Stimulated activated CD4-positive, alpha-beta T cell treated with anti-CD3 and anti-CD28 coated beads, Interleukin-1b, Interleukin-23, amount 100 ng/mL, for 4 hours (primary cell): ENCODE data around the gene MGAM2.

ENCODE experiments used
- DNase-seq, 2 donors: peaks; one replicate each; pipeline ENCODE4 v3.0.0-alpha.2; 2020; ENCODE audit warnings: low read depth in 2 of 2

The MGAM2 gene

GRCh38 chr7:142120524-142120923, 9.0 kb downstream of the MGAM2 start:
- no peak for DNase-seq

DNA sequence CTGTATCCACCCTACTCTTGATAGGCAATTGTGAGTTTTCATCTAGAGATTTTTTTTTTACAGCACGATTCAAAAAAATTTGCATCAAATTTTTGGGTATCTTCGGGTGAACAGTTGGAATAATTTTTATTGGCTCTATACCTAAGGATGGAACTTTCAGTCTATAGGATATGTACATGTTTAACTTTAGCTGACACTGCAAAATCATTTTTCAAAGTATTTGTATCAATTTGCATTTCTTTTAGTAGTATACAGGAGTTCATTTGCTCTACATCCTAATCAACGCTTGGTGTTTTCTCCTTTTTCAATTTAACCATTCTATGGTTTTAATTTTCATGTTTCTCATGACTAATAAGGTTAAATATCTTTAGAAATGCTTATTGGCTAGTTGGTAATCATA, 11.7 kb downstream of the MGAM2 start:
- DNase-seq = no peak

DNA sequence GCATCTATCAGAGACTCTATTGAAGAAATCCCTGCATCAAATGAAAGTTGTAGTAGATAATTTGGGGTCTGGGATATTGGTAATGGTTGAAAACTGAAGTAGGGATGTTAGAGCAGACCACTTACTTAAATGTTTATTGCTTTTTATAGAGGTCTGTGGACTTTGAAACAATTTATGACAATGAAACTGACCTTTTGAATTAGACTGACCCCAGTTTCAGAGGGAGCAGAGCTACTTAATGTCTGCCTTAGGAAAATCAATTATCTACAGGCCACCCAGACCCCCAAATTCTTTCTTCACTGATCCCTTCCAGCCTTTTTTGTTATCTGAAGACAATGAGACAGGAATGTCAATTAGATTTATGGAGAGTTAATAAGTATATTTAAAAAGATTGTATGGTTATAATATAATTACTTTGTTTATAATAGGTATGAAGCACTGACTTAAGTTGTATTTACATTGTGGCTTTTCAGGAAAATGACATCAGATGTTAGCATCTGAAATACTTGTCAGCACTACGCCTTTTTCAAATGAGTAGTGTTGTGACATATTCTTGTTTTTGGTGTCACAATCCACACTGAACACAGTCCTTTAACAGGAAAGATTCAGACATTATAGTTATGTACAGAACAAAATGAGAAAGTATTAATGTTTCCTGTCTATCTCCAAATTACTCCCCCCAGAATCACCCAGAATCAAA, 13.9 kb downstream of the MGAM2 start:
- DNase-seq = no peak

DNA sequence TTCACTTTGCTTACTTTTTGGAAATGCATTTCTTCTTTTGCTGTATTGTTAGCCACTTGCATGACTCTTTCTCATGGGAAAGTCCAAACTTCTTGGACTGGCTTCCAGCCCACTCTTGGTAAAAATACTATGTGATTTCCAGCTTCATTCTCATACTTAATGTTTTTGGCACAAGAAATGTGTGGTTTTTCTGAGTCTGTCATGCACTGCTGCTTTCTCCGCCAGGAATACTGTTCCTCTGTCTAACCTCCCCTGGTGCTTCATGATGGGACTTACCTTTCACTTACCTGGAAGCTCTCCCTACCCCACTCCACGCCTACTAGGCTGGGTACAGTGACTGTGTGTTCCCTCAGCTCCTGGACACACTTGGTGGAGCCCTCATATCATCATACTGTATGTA, 18.7 kb downstream of the MGAM2 start:
- DNase-seq = no peak

DNA sequence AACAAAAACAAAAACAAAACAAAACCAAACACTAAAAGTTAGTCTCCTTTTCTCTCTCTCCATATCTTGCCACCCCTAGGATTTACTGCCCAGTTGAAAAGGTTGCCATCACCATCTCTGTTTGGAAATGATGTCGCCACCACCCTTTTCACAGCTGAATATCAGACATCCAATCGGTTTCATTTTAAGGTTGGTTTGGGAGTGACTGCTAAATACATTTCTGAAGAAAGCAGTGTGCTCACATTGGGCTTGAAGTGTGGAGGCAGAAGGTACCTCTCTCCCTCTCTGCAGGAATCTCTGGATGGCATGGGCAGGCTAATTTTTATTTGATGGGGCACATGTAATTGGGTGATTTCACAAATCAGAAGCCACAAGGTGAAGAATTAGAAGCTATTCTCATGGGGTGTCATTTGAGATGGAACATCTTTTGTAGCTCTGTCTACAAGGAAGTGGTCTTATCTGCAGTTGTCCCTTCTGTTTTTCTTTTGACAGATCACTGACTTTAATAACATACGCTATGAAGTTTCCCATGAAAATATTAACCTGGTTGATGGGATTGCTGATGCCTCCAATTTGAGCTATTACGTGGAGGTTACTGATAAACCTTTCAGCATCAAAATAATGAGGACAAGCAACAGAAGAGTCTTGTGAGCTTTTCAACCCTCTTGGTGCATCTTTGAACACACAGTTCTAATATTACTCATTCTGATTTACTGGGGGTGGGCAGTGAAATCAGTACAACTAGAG, 20.1 kb downstream of the MGAM2 start:
- no peak for DNase-seq

GRCh38 chr7:142133731-142134148, 22.2 kb downstream of the MGAM2 start:
- DNase-seq = no peak

GRCh38 chr7:142134909-142135308, 23.4 kb downstream of the MGAM2 start:
- DNase-seq = no peak

GRCh38 chr7:142138996-142139395, 27.5 kb downstream of the MGAM2 start:
- DNase-seq = no peak

GRCh38 chr7:142139597-142140400, 28.3 kb downstream of the MGAM2 start:
- no peak for DNase-seq

DNA sequence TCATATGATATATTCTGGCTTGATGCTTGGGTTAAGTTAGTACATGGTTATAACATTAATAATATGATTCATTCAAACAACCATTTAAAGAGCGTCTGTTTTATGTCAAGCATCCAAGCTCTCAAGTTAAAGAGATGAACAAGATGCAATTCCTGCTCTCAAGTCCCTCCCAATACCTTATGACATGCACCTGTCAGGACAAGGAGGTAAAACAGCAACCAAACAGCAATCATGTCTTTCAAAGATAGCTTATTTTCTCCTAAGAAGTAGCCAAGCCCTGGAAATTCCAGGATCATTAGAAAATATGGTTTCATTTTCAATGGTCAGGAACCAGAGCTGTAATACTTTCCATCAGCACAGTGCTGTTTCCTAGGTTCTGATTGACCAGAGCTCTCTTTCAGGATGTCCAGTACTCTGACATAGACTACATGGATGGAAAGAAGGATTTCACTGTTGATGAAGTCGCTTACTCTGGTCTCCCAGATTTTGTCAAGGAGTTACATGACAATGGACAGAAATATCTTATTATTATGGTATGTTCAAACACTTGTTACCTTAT, 29.0 kb downstream of the MGAM2 start:
- no peak for DNase-seq

DNA sequence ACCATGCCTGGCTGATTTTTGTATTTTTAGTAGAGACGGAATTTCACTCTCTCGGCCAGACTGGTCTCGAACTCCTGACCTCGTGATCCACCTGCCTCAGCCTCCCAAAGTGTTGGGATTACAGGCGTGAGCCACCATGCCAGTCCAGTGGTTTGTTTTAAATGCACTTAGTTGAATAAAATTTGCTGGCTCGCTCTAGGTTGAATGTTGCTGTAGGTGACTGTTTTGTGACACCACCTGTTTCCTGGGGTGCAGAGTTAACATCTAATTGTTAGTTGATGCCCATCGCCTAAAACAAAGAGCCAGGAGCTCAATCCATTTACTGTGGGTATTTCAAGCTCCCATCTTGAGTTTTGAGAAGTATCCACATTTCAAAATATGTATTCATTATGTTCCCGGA, 31.2 kb downstream of the MGAM2 start:
- DNase-seq = no peak

GRCh38 chr7:142146124-142146523, 34.6 kb downstream of the MGAM2 start:
- DNase-seq = no peak

- DNase-seq = no peak
Observed at GRCh38 chr7:142150356-142150755, 38.8 kb downstream of the MGAM2 start.

- DNase-seq = no peak
Observed at GRCh38 chr7:142150869-142151268, 39.4 kb downstream of the MGAM2 start.

DNA sequence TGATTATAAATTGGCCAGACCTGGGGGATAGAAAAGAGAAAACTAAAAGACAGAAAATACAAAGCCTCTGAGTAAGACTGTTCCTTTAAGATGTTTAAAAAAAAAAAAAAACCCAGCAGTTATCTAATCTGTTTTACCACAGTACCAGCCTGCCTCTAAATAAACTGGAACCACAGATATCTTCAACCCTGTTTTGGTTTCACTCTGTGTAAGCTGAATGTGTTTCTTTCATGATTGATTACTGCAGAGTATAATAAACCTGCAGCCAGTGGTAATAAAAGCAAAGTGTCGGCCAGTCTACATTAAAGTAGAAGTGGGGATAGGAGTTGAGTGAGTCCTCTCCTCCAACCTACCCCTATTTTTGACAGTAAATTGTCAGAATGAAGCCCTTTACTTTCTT, 40.6 kb downstream of the MGAM2 start:
- DNase-seq = no peak

- DNase-seq = no peak
Observed at GRCh38 chr7:142153400-142153799, 41.9 kb downstream of the MGAM2 start.

- no peak for DNase-seq
Observed at GRCh38 chr7:142158736-142159496, 47.4 kb downstream of the MGAM2 start.

- no peak for DNase-seq
Observed at GRCh38 chr7:142161921-142162320, 50.4 kb downstream of the MGAM2 start.

- no peak for DNase-seq
Observed at GRCh38 chr7:142168746-142169145, 57.2 kb downstream of the MGAM2 start.

- no peak for DNase-seq
Observed at GRCh38 chr7:142172932-142173331, 61.4 kb downstream of the MGAM2 start.

- no peak for DNase-seq
Observed at GRCh38 chr7:142174441-142174840, 62.9 kb downstream of the MGAM2 start.

- DNase-seq = no peak
Observed at GRCh38 chr7:142175594-142175993, 64.1 kb downstream of the MGAM2 start.
